Vagina (tissue), 2 donors: ENCODE data around the gene PLGRKT.

Source experiments
- POLR2A ChIP-seq, 2 donors: fragments of 450-650 bp; IDR thresholded peaks; one replicate each; pipeline ENCODE4 v1.6.1; 2017; ENCODE audit warnings: antibody characterized with exemption in 2 of 2, mild to moderate bottlenecking in 2 of 2, moderate library complexity in 2 of 2
- TF ChIP-seq, protein P1 (sequence below), 3 experiments: fragments of 450-650 bp in 2 of 3; fragments of 200-600 bp in 1 of 3; sonication (generic) in 1 of 3; IDR thresholded peaks; one replicate each; pipeline ENCODE4 v1.5.1; 2017 to 2019; ENCODE audit warnings: antibody characterized with exemption in 3 of 3, mild to moderate bottlenecking in 2 of 3, moderate library complexity in 2 of 3

DNA sequence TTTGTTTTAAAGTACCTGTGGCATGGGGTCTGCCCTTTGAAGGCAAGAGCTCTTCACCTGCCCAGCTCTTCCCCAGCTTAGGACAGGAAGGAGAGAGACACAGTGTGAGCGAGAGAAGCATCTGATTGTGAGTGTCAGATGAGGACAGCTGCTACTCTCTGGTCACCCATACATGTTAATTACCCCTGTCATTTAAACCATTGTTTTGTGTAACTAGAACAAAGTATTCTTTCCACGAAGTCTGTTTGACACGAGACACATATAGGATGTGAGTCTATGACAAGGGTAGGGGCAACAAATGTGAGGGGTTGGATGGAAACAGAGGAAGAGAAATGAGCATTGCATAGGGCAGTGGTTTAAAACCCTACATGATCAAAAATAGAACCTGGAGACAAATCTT lies 9.6 kb upstream of the PLGRKT start:
- TF ChIP-seq, protein P1, sequence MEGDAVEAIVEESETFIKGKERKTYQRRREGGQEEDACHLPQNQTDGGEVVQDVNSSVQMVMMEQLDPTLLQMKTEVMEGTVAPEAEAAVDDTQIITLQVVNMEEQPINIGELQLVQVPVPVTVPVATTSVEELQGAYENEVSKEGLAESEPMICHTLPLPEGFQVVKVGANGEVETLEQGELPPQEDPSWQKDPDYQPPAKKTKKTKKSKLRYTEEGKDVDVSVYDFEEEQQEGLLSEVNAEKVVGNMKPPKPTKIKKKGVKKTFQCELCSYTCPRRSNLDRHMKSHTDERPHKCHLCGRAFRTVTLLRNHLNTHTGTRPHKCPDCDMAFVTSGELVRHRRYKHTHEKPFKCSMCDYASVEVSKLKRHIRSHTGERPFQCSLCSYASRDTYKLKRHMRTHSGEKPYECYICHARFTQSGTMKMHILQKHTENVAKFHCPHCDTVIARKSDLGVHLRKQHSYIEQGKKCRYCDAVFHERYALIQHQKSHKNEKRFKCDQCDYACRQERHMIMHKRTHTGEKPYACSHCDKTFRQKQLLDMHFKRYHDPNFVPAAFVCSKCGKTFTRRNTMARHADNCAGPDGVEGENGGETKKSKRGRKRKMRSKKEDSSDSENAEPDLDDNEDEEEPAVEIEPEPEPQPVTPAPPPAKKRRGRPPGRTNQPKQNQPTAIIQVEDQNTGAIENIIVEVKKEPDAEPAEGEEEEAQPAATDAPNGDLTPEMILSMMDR (IDR thresholded peaks at IDR 0.05), result no peak
- no peak for TF ChIP-seq POLR2A (IDR thresholded peaks at IDR 0.05)
